ENCODE measurements around the gene SLC25A13. TPM values are rescaled to one million over a fixed set of nuclear protein-coding genes. Genes with fewer than 3 reads are reported as not detected.

SLC25A13 gene
- total RNA-seq = 10.3 and 16.2 TPM in 2 replicates

GRCh38 chr7:96321658-96322372 lies at the start of gene SLC25A13:
SLC25A13 (minus strand) TSS chr7:96322098; CDS start chr7:96321956, 142 bp downstream.

